Uterus (tissue), 4 donors: ENCODE data around the gene PC. TPM values are rescaled to one million over a fixed set of nuclear protein-coding genes. Genes with fewer than 3 reads are reported as not detected.

Experiments used
- DNase-seq, 2 donors: peaks; one replicate each; pipeline ENCODE4 v3.0.0-alpha.2; 2019 to 2020
- H3K27ac ChIP-seq, 2 donors: fragments of 200-600 bp; sonication (generic); 1 replicate in 1 of 2; 2 replicates in 1 of 2; pipeline ENCODE4 v1.5.1; 2016 to 2018
- H3K27me3 ChIP-seq, 2 donors: fragments of 200-600 bp; sonication (generic); one replicate each; pipeline ENCODE4 v1.5.1; 2018 to 2019; ENCODE audit warnings: control low read depth in 1 of 2
- H3K36me3 ChIP-seq, 2 donors: fragments of 200-600 bp; sonication (generic); one replicate each; pipeline ENCODE4 v1.5.1; 2019; ENCODE audit warnings: control low read depth in 1 of 2
- H3K4me1 ChIP-seq, 2 donors: fragments of 200-600 bp; sonication (generic); one replicate each; pipeline ENCODE4 v1.5.1; 2018 to 2019; ENCODE audit warnings: control low read depth in 1 of 2
- H3K4me3 ChIP-seq, 2 donors: fragments of 200-600 bp; sonication (generic); 1 replicate in 1 of 2; 2 replicates in 1 of 2; pipeline ENCODE4 v1.5.1; 2018 to 2019; ENCODE audit warnings: mild to moderate bottlenecking in 1 of 2
- H3K9me3 ChIP-seq, 2 donors: fragments of 200-600 bp; sonication (generic); one replicate each; pipeline ENCODE4 v1.5.1; 2019; ENCODE audit warnings: control low read depth in 1 of 2
- POLR2A ChIP-seq, 2 donors: fragments of 450-650 bp; IDR thresholded peaks; one replicate each; pipeline ENCODE4 v1.6.1; 2016; ENCODE audit warnings: antibody characterized with exemption in 2 of 2, mild to moderate bottlenecking in 1 of 2, moderate library complexity in 1 of 2
- intact Hi-C: fragments of 100-400 bp; cut with DNase I; formaldehyde crosslinking; loops from one replicate; pipeline ENCODE4 v1.15.1; 2023; ENCODE audit warnings: low total_unique reads
- total RNA-seq, 4 donors: library from RNA; depleted of rRNA in 3 of 4; stranded (reverse); fragments of >200 nt in 3 of 4; gene quantifications; one replicate each; pipeline versions ENCODE4 v1.1.0 to v1.2.4, GENCODE V29; 2014 to 2023
- TF ChIP-seq, protein P1 (sequence below), 4 experiments: fragments of 200-600 bp in 2 of 4; fragments of 450-650 bp in 2 of 4; sonication (generic) in 2 of 4; IDR thresholded peaks; one replicate each; pipeline ENCODE4 v1.5.1; 2016 to 2019; ENCODE audit warnings: antibody characterized with exemption in 4 of 4, mild to moderate bottlenecking in 2 of 4, moderate library complexity in 1 of 4
- donor health status: DM: yes; HTN: yes; CAD: no.

Gene PC
- total RNA-seq, 4 donors from 2014 or later, result 7.1 to 13.8 (median 8.1) TPM

DNA sequence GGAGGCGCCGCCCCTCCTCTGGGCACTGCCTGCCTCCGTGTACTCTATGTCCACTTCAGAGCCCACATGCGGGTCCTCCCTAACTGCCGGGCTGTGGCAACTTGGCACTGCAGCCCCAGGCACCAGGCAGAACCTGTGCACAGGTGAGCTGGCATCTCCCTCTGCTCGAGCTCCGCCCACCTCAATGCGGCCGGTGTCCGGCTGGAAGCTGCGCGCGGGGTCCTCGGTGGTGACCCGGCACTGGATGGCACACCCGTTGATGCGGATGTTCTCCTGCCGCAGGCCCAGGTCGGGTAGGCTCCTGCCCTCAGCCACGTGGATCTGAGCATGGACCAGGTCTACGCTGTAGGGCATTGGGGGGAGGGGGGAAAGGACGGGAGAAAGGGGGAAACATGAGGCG, 92.2 kb downstream of the PC start:
- Histone ChIP-seq H3K36me3 (no peaks in the 10 kb centered on the region), H3K27me3 (no peaks in the 10 kb centered on the region), H3K4me1 (no peaks in the 10 kb centered on the region), H3K9me3 (no peaks in the 10 kb centered on the region), H3K27ac (no peak overlapping the region), H3K4me3 (no peak overlapping the region)
- no peak for TF ChIP-seq POLR2A (IDR thresholded peaks at IDR 0.05)
- TF ChIP-seq, protein P1, sequence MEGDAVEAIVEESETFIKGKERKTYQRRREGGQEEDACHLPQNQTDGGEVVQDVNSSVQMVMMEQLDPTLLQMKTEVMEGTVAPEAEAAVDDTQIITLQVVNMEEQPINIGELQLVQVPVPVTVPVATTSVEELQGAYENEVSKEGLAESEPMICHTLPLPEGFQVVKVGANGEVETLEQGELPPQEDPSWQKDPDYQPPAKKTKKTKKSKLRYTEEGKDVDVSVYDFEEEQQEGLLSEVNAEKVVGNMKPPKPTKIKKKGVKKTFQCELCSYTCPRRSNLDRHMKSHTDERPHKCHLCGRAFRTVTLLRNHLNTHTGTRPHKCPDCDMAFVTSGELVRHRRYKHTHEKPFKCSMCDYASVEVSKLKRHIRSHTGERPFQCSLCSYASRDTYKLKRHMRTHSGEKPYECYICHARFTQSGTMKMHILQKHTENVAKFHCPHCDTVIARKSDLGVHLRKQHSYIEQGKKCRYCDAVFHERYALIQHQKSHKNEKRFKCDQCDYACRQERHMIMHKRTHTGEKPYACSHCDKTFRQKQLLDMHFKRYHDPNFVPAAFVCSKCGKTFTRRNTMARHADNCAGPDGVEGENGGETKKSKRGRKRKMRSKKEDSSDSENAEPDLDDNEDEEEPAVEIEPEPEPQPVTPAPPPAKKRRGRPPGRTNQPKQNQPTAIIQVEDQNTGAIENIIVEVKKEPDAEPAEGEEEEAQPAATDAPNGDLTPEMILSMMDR (IDR thresholded peaks at IDR 0.05), result no peak
- DNase-seq, result no peak
- intact Hi-C loops, result no loop called here

DNA sequence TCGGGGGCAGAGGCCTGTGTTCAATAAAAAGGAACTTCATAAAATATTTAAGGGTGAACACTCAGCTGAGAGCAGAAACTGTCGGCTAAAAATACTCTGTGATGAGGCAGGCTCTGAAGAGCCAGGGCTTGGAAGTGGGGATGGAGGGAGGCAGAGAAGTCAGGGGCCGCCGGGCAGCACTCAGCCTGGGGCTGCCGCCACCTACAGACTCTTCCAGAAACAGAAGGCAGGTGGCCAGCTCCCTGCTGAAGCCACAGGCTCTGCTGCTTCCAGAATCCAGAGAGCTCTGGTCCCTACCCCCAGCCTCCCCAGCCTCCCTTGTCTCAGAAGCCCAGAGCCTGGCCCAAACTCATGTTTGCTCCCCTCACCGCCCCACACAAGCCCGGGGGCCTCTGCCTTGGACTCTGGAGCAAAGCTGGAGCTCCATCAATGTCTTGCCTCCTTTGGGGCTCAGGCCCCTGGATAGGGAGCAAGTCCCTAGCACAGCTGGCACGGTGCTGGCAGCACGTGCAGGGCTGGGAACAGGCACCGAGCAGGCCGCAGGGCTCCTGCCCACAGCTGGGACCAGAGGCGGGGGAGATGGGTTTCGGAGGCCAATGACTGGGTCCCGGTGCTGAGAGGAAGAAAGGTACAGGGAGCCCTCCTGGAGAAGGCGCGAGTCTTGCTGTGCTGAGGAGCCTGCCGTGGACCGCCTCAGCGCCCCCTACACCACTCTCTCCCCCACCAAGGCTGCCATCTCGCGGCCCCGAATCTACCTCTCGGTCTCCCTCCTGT, 93.1 kb downstream of the PC start:
- H3K4me3 ChIP-seq, result no peak overlapping the region
- intact Hi-C loops, result no loop called here
- no peak overlapping the region for H3K27ac ChIP-seq
- DNase-seq, result no peak
- no peaks in the 10 kb centered on the region for H3K4me1 ChIP-seq
- H3K36me3 ChIP-seq, result no peaks in the 10 kb centered on the region
- H3K9me3 ChIP-seq, result no peaks in the 10 kb centered on the region
- H3K27me3 ChIP-seq, result no peaks in the 10 kb centered on the region
- TF ChIP-seq, protein P1 (IDR thresholded peaks at IDR 0.05), result no peak
- TF ChIP-seq POLR2A (IDR thresholded peaks at IDR 0.05), result no peak

GRCh38 chr11:66864172-66864901, 93.8 kb downstream of the PC start:
- Histone ChIP-seq H3K4me1 (no peaks in the 10 kb centered on the region), H3K27me3 (no peaks in the 10 kb centered on the region), H3K9me3 (no peaks in the 10 kb centered on the region), H3K27ac (no peak overlapping the region), H3K4me3 (no peak overlapping the region), H3K36me3 (no peaks in the 10 kb centered on the region)
- DNase-seq, result no peak
- intact Hi-C loops, result no loop called here
- TF ChIP-seq POLR2A (IDR thresholded peaks at IDR 0.05), result no peak

GRCh38 chr11:66863428-66864125, 94.6 kb downstream of the PC start:
- no peaks in the 10 kb centered on the region for H3K9me3 ChIP-seq
- no peak overlapping the region for H3K27ac ChIP-seq
- intact Hi-C loops, result no loop called here
- H3K4me1 ChIP-seq, result no peaks in the 10 kb centered on the region
- H3K4me3 ChIP-seq, result no peak overlapping the region
- no peaks in the 10 kb centered on the region for H3K36me3 ChIP-seq
- TF ChIP-seq POLR2A (IDR thresholded peaks at IDR 0.05), result no peak
- TF ChIP-seq, protein P1 (IDR thresholded peaks at IDR 0.05), result no peak
- H3K27me3 ChIP-seq, result no peaks in the 10 kb centered on the region
- no peak for DNase-seq

DNA sequence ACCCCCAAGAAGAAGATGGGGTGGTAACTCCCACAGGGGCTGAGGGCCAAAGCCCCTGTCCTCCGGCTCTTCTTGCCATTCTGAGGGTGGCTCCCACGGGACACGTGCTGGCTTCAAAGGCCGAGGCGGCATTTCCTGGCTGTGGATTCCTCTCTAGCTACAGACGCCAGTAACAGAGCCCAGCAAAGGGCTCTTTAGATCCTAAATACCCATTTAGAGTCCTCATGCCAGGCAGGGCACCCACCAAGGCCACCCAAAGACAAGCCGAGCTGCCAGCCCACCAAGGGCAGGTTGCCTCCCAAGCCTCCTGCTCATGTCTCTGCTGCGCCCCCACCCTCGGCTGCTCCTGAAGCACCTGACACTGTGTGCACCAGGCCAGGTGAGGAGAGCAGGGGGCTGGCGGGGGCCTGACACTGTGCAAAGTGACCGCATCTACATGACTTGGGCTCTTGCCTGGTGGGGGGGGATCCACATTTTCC, 95.6 kb downstream of the PC start:
- TF ChIP-seq, protein P1 (IDR thresholded peaks at IDR 0.05), result no peak
- no peak for TF ChIP-seq POLR2A (IDR thresholded peaks at IDR 0.05)
- DNase-seq, result no peak

More for the DNA sequence above, 95.6 kb downstream of the PC start:
- Histone ChIP-seq H3K9me3 (no peaks in the 10 kb centered on the region), H3K4me1 (no peaks in the 10 kb centered on the region), H3K4me3 (no peak overlapping the region), H3K36me3 (no peaks in the 10 kb centered on the region), H3K27me3 (no peaks in the 10 kb centered on the region), H3K27ac (no peak overlapping the region)
- intact Hi-C loops, result no loop called here
